Heart left ventricle (tissue), 13 donors: ENCODE measurements around the gene ADARB1.

Source experiments
- POLR2A ChIP-seq, 2 donors: fragments of 450-650 bp; IDR thresholded peaks; one replicate each; pipeline ENCODE4 v1.6.1; 2017; ENCODE audit warnings: antibody characterized with exemption in 2 of 2, mild to moderate bottlenecking in 2 of 2, moderate library complexity in 2 of 2
- TF ChIP-seq, protein P1 (sequence below), 12 donors: fragments of 200-600 bp; sonication (generic) in 4 of 12; IDR thresholded peaks; one replicate each; pipeline versions ENCODE4 v1.5.0 to v1.8.0; 2018 to 2022; ENCODE audit warnings: antibody characterized with exemption in 12 of 12, mild to moderate bottlenecking in 5 of 12
- donor health status: ischemic (EF 13 %, LVEDD 7.1; RV severe dilation, severe dysfunction).
- donor health status: DM: no; HTN: yes; CAD: no.
- donor health status: DM: no; HTN: no; CAD: no.
- donor health status: ischemic (EF 25% LVEDD 6.9; RV normal size, moderate dysfunction).
- donor health status: ischemic (EF 25% LVEDD 5.7; RV mildly dilated, moderate dysfunction).
- donor health status: ischemic (EF 35%, LVEDD 5.7; RV mildly dilated, moderate dysfunction).
- donor health status: nonischemic (EF 11% LVEDD 7.7; RV severe dilation, severe dysfunction).
- donor health status: DM: yes; HTN: yes; CAD: no.
- donor health status: PGD.
- donor health status: ischemic (EF 29% LVEDD 5.4; RV normal size, mild dysfunction).
- donor health status: nonischemic (EF 23%, LVEDD 6.1; RV moderate dilation, normal function).

DNA sequence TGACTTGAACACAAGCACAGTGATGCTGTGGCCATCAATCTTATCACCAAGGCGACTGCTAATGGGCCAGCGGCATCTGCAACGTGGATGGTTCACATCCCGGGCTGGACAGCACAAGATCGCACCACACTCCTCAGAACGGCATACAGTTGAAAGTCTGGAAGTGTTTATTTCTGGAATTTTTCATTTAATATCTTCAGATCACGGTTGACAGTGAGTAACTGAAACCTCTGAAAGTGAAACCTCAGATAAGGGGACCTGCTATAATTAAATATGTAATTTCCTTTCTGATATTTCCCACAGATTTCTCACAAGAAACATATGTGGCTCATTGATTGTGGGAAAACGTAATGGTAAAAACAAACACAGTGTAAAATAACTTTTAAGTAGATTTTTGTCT is 129.6 kb downstream of the ADARB1 start:
- TF ChIP-seq, protein P1, sequence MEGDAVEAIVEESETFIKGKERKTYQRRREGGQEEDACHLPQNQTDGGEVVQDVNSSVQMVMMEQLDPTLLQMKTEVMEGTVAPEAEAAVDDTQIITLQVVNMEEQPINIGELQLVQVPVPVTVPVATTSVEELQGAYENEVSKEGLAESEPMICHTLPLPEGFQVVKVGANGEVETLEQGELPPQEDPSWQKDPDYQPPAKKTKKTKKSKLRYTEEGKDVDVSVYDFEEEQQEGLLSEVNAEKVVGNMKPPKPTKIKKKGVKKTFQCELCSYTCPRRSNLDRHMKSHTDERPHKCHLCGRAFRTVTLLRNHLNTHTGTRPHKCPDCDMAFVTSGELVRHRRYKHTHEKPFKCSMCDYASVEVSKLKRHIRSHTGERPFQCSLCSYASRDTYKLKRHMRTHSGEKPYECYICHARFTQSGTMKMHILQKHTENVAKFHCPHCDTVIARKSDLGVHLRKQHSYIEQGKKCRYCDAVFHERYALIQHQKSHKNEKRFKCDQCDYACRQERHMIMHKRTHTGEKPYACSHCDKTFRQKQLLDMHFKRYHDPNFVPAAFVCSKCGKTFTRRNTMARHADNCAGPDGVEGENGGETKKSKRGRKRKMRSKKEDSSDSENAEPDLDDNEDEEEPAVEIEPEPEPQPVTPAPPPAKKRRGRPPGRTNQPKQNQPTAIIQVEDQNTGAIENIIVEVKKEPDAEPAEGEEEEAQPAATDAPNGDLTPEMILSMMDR (IDR thresholded peaks at IDR 0.05): no peak
- no peak for TF ChIP-seq POLR2A (IDR thresholded peaks at IDR 0.05)
